Neural progenitor cell (in vitro differentiated cells): ENCODE data around the gene NQO2. TPM values are rescaled to one million over a fixed set of nuclear protein-coding genes. Genes with fewer than 3 reads are reported as not detected.

ENCODE experiments used
- DNase-seq: peaks from one replicate; pipeline ENCODE4 v3.0.0-alpha.2; 2016; ENCODE audit warnings: low spot score
- H2AFZ ChIP-seq: fragments of 200-600 bp; sonication (generic); replicated peaks from 2 replicates; pipeline ENCODE4 v1.6.1; 2016; ENCODE audit warnings: antibody characterized with exemption
- H3F3A ChIP-seq: fragments of 200-600 bp; sonication (generic); 2 replicates; pipeline ENCODE4 v1.6.1; 2016; ENCODE audit warnings: antibody characterized with exemption, low read depth
- H3K27ac ChIP-seq: fragments of 200-600 bp; sonication (generic); 2 replicates; pipeline ENCODE4 v1.5.1; 2016; ENCODE audit warnings: mild to moderate bottlenecking
- H3K27me3 ChIP-seq: fragments of 200-600 bp; sonication (generic); 2 replicates; pipeline ENCODE4 v1.6.1; 2016; ENCODE audit warnings: mild to moderate bottlenecking, moderate library complexity
- H3K36me3 ChIP-seq: fragments of 200-600 bp; sonication (generic); 2 replicates; pipeline ENCODE4 v1.5.1; 2016
- H3K4me1 ChIP-seq: fragments of 200-600 bp; sonication (generic); 2 replicates; pipeline ENCODE4 v1.6.1; 2016; ENCODE audit warnings: mixed run types
- H3K4me2 ChIP-seq: fragments of 200-600 bp; sonication (generic); 2 replicates; pipeline ENCODE4 v1.6.1; 2016
- H3K4me3 ChIP-seq: fragments of 200-600 bp; sonication (generic); 2 replicates; pipeline ENCODE4 v1.5.1; 2016
- H3K79me2 ChIP-seq: fragments of 200-600 bp; sonication (generic); 2 replicates; pipeline ENCODE4 v1.6.1; 2016; ENCODE audit warnings: low read depth
- H3K9ac ChIP-seq: fragments of 200-600 bp; sonication (generic); 2 replicates; pipeline ENCODE4 v1.6.1; 2016
- H3K9me3 ChIP-seq: fragments of 200-600 bp; sonication (generic); 2 replicates; pipeline ENCODE4 v1.5.1; 2016; ENCODE audit warnings: low read depth
- H4K20me1 ChIP-seq: fragments of 200-600 bp; sonication (generic); 2 replicates; pipeline ENCODE4 v1.6.1; 2016; ENCODE audit warnings: low read depth
- H3K27ac Mint-ChIP-seq: 3 replicates; pipeline ENCODE4 v1.8.0; 2021; ENCODE audit warnings: mixed read lengths
- H3K27me3 Mint-ChIP-seq: 2 replicates; pipeline ENCODE4 v1.8.0; 2022; ENCODE audit warnings: low read depth, mild to moderate bottlenecking, inconsistent platforms, moderate library complexity, mixed read lengths; ENCODE audit not compliant: insufficient read depth
- H3K36me3 Mint-ChIP-seq: 3 replicates; pipeline ENCODE4 v1.8.0; 2021; ENCODE audit warnings: mixed read lengths
- H3K4me1 Mint-ChIP-seq: 3 replicates; pipeline ENCODE4 v1.8.0; 2021; ENCODE audit warnings: mixed read lengths
- H3K4me3 Mint-ChIP-seq: 3 replicates; pipeline ENCODE4 v1.8.0; 2021; ENCODE audit warnings: mild to moderate bottlenecking, moderate library complexity, mixed read lengths
- H3K9me3 Mint-ChIP-seq: 3 replicates; pipeline ENCODE4 v1.8.0; 2020; ENCODE audit warnings: mixed read lengths
- CTCF ChIP-seq: fragments of 200-600 bp; sonication (generic); IDR thresholded peaks from 2 replicates; pipeline ENCODE4 v1.5.1; 2017; ENCODE audit warnings: antibody characterized with exemption, mild to moderate bottlenecking
- EZH2 ChIP-seq: fragments of 200-600 bp; sonication (generic); IDR thresholded peaks from 2 replicates; pipeline ENCODE4 v1.6.1; 2017; ENCODE audit warnings: antibody characterized with exemption, mild to moderate bottlenecking, moderate library complexity
- EZH2phosphoT487 ChIP-seq: fragments of 200-600 bp; sonication (generic); IDR thresholded peaks from 2 replicates; pipeline ENCODE4 v1.6.1; 2017; ENCODE audit warnings: antibody characterized with exemption
- total RNA-seq: library from RNA; depleted of rRNA; stranded (reverse); fragments of >200 nt; gene quantifications from 2 replicates; pipeline ENCODE4 v1.2.3, GENCODE V29; 2015; ENCODE audit warnings: low replicate concordance

NQO2 gene
- total RNA-seq, 1 donor from 2014 or later: 19.5 TPM

- no peak for DNase-seq
- H2AFZ ChIP-seq: no peak overlapping the region
- peaks cover 12% of the 10 kb centered on the region for H3K36me3 ChIP-seq
- H3K27ac ChIP-seq: no peak overlapping the region
- H3K4me3 ChIP-seq: no peak overlapping the region
- peaks cover 7% of the 10 kb centered on the region for H3K9me3 ChIP-seq
- Mint-ChIP-seq H3K4me1 (peaks cover 14% of the 10 kb centered on the region), H3K36me3 (peaks cover 73% of the 10 kb centered on the region), H3K27ac (no peak overlapping the region), H3K27me3 (no peaks in the 10 kb centered on the region), H3K4me3 (no peak overlapping the region), H3K9me3 (peaks cover 37% of the 10 kb centered on the region)
- no peaks in the 10 kb centered on the region for H3K27me3 ChIP-seq
- H3K9ac ChIP-seq: no peak overlapping the region
- H4K20me1 ChIP-seq: no peaks in the 10 kb centered on the region
- H3K4me2 ChIP-seq: no peak overlapping the region
- no peaks in the 10 kb centered on the region for H3K79me2 ChIP-seq
- H3F3A ChIP-seq: peaks cover 4% of the 10 kb centered on the region
- H3K4me1 ChIP-seq: peaks cover 8% of the 10 kb centered on the region
- TF ChIP-seq EZH2 (no peak), CTCF (no peak), EZH2phosphoT487 (no peak)
These were observed 13.8 kb downstream of the NQO2 start for GRCh38 chr6:3013486-3013885.

GRCh38 chr6:3013901-3014674 lies 14.4 kb downstream of the NQO2 start:
- no peak overlapping the region for H3K4me3 ChIP-seq
- no peak overlapping the region for H3K4me2 ChIP-seq
- no peak for DNase-seq
- H3K9me3 ChIP-seq: peaks cover 7% of the 10 kb centered on the region
- no peaks in the 10 kb centered on the region for H4K20me1 ChIP-seq
- H3K36me3 ChIP-seq: peaks cover 12% of the 10 kb centered on the region
- Mint-ChIP-seq H3K27ac (no peak overlapping the region), H3K27me3 (no peaks in the 10 kb centered on the region), H3K36me3 (peaks cover 68% of the 10 kb centered on the region), H3K4me1 (peaks cover 9% of the 10 kb centered on the region), H3K4me3 (no peak overlapping the region), H3K9me3 (peaks cover 37% of the 10 kb centered on the region)
- H3K27me3 ChIP-seq: no peaks in the 10 kb centered on the region
- no peak for TF ChIP-seq EZH2
- TF ChIP-seq EZH2phosphoT487: no peak
- no peak for TF ChIP-seq CTCF
- H3K4me1 ChIP-seq: peaks cover 8% of the 10 kb centered on the region
- H3K9ac ChIP-seq: no peak overlapping the region
- H3F3A ChIP-seq: no peaks in the 10 kb centered on the region
- no peaks in the 10 kb centered on the region for H3K79me2 ChIP-seq
- no peak overlapping the region for H2AFZ ChIP-seq
- no peak overlapping the region for H3K27ac ChIP-seq

- no peak for DNase-seq
- Mint-ChIP-seq H3K9me3 (peaks cover 32% of the 10 kb centered on the region), H3K4me3 (no peak overlapping the region), H3K27ac (no peak overlapping the region), H3K36me3 (peaks cover 67% of the 10 kb centered on the region), H3K4me1 (peaks cover 3% of the 10 kb centered on the region), H3K27me3 (no peaks in the 10 kb centered on the region)
- Histone ChIP-seq H3K27me3 (no peaks in the 10 kb centered on the region), H3F3A (no peaks in the 10 kb centered on the region), H2AFZ (no peak overlapping the region), H3K4me3 (no peak overlapping the region), H4K20me1 (no peaks in the 10 kb centered on the region), H3K27ac (no peak overlapping the region), H3K36me3 (peaks cover 12% of the 10 kb centered on the region), H3K4me1 (peaks cover 6% of the 10 kb centered on the region), H3K4me2 (no peak overlapping the region), H3K9ac (no peak overlapping the region), H3K79me2 (no peaks in the 10 kb centered on the region), H3K9me3 (peaks cover 7% of the 10 kb centered on the region)
- TF ChIP-seq EZH2phosphoT487: no peak
- no peak for TF ChIP-seq EZH2
- TF ChIP-seq CTCF: no peak
These were observed 15.0 kb downstream of the NQO2 start for GRCh38 chr6:3014675-3015066.
